HG02970 (cell line): ENCODE results near the gene FRA10AC1.

Source experiments
- ATAC-seq: cut with Tn5 transposase; IDR thresholded peaks from one replicate; pipeline ENCODE4 v1.9.1; 2021; ENCODE audit warnings: mild to moderate bottlenecking, moderate library complexity, moderate number of reproducible peaks; ENCODE audit not compliant: unreplicated experiment, low FRiP score

FRA10AC1 gene, protein sequence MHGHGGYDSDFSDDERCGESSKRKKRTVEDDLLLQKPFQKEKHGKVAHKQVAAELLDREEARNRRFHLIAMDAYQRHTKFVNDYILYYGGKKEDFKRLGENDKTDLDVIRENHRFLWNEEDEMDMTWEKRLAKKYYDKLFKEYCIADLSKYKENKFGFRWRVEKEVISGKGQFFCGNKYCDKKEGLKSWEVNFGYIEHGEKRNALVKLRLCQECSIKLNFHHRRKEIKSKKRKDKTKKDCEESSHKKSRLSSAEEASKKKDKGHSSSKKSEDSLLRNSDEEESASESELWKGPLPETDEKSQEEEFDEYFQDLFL

DNA sequence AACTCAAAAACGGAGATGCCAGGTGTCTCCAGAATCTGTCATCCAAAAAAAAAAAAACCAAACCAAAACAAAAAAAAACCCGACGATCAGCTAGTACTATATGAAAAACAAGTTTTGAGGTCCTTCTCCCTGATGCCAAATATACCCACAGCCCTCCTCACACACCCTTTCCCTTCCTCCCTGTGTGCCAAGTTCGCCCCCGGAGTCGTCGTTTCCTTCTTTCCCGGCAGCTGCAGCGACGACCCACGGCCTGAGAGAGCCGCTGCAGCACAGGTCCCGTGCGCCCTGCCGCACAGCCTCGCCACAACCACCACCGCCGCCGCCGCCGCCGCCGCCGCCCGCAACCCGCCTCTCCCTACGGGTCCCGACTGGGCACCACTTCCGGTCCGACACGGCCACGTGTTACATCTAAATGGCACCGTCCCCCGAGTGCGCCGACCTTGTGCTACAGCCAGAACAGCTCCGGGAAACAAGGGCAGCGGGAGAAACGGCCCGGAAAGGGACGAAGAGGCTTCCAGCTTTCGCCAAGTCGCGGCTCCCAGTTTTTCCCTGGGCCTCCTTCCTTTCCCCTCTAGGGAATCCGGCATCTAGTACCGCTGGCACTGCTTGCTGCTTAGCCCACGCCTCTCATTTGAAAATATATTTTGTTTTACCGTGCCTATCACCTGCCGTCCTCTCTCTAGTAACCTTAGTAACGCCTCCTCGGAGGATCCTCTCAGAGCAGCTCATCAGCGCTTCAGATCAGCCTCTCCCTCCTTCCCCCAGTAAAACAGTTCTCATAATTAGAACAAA, at the start of gene FRA10AC1:
Gene FRA10AC1 (minus strand): TSS at position 383 of the 792 bp plus-strand sequence. CDS start 2,486 bp downstream, outside the sequence.
- peak; percentile 92 for ATAC-seq

DNA sequence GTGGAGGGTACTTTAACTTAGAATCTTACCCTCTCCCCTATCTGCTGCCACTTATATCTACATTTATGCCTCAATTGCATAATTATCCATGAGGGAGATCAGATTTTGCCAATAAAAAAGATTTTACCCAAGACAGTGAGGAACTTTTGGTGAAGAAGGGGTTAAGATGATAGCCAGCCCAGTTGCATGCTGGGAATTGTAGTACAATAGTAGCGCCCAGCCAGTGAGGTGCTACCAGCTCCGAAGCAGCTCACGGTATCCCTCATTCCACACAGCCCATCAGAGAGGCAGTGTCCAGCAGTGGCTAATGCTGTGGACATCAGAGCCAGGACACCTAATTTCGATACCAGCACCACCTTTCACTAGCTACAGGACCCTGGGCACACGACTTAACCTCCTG, 49.4 kb upstream of the FRA10AC1 start:
- ATAC-seq: no peak

DNA sequence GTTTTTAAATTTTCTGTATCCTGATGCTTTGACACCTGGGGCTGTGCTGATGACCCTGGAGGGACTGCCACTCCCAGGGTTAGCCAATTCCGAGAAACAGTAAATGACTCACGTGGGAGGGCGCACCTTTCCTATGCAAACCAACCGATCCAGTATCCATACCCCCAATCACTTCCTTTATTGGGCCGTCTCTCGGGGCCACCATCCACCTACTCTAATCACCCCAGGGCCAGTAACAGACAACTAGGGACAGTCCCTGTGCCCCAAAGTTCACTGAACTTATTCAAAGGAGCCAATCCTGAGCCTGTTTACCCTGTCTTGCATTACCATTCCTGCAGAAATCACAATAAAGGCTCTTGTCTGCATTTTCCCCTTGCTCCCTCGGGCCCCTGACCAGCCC, 48.7 kb upstream of the FRA10AC1 start:
- ATAC-seq: no peak

DNA sequence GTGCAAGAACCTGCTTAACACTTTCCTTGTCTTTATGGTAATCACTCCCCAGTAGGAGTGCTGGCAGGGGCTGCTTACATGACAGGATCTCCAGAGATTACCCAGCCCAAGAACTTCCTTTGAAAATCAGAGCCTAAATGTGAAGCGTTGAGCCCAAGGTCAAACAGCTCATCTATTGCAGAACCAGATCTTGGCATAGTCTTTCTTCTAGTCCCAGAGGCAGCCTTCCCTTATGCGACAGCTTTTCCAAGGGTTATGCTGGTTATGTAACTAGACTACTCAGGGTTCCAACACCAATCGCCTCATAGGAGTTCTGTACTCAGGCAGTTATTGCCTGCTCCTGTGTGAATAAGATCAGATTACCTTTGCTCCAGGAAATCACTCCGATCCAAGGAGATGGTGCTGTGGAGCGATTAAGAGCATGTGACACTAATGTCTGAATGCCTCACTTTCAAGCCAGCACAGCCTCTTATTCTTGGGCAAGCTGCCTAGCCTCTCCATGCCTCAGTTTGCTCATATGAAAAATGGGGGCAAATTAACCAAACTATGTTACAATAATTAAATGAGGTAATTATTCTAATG, 46.9 kb upstream of the FRA10AC1 start:
- ATAC-seq: no peak

DNA sequence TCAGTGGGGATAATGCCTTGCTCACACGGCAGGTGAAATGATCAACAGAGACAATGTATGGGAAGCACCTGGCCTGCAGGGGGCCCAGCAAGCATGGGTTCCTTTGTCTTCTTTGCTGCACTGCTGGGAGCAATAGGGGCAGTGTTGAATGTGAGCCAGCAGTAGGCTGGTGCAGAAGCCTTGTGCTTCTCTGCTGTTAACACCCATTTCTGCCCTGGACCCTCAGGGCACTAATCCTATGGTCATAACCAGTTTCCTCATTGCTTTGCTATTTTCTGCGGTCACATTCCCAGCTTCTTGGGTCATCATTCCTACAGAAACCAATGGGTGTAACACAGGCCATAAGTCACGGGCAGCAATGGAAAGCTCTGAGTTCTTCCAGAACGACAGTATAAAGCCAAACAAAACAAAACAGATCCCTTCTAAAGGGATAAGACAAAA, 44.5 kb upstream of the FRA10AC1 start:
- ATAC-seq: no peak

DNA sequence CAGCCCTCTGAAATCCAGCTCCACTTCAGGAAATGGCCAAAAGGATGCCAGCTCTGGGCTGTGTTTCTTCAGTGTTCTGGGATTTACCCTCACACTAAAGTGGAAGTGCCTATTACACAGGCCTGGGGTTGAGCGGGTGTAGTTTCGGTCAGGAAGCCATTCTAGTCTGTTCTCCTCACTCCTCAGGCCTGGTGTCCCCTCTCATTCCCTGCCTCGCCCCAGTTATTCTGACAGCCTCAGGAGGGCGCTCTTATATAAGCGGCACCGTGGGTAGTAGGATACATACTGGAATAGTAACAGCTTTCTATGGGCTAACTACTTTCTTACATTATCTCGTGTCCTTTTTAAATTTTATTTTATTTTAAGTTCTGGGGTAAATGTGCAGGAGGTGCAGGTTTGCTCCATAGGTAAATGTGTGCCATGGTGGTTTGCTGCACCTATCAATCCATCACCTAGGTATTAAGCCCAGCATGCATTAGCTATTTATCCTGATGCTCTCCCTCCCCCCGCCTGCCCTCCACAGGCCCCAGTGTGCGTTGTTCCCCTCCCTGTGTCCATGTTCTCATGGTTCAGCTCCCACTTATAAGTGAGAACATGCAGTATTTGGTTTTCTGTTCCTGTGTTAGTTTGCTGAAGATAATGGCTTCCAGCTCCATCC, 43.1 kb upstream of the FRA10AC1 start:
- ATAC-seq: no peak

DNA sequence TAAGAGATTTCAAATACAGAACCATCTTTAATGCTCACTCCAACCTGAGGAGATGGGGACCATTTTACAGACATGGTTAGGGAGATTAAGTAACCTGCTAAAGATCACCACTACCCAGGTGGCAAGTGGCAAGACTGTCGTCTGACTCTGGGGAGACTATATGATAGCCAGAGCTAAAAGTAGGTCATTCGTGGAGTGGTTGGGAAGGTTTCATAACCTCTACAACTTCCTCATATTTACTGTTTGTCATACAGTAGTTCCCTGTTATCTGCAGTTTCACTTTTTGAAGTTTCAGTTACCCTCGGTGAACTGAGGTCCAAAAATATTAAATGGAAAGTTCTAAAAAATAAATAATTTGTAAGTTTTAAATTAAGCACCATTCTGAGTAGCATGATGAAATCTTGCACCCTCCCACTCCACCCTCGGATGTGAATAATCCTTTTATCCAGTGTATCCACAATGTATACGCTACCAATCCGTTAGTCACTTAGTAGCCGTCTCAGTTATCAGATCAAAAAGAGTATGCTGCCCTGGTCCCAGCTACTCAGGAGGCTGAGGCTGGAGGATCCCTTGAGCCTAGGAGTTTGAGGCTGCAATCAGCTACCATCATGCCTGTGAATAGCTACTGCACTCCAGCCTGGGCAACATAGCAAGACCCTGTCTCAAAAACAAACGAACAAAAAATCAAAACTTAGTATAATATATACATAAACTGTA, 40.4 kb upstream of the FRA10AC1 start:
- ATAC-seq: no peak

DNA sequence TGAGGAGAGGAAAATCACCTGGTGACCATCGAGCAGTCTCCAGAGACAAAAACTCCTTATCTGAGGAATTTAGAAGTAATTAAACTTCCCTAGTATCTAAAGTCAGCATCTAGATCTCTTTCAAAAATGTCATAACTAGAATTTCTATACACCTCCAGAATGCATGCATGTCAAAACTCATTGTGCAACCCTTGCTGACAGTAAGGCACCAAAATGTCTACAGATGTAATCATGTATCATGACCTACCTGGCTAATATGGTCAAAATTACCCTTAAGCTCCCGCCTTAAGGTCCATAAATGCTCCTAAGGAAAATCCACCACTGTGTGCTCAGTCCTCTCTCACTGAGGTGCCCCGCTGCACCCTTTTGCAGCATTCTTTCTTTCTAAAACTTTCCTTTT, 39.0 kb upstream of the FRA10AC1 start:
- ATAC-seq: no peak

DNA sequence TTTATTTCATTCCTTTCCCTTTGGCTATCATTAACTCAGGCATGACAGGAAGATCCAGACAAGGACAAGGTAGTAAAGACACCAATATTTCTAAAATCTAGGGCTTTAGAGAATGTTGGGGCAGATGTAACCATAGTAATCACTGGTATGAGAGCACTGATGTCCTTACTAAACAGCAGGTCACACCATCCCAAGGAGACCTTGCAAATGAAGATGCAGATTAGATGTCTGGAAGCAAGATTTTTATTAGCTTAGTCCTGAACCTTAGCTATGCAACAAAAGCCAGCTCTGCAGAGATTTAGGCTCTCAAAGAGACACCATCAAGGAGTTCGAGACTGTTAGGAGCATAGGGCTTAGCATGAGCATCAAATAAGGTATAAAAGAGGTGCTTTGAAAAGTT, 23.6 kb upstream of the FRA10AC1 start:
- no peak for ATAC-seq

DNA sequence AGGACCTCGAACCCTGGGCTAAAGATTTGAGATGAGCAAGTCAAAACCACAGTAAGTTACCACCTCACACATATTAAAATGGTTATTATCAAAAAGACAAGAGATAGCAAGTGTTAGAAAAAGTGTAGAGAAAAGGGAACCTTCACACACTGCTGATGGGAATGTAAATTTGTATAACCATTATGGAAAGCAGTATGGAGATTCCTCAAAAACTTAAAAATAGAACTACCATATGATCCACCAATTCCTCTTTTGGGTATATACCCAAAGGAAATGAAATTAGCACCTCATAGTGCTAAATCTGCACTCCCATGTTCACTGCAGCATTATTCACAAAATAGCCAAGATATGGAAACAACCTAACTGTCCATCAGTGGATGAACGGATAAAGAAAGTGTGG, 20.8 kb upstream of the FRA10AC1 start:
- no peak for ATAC-seq

DNA sequence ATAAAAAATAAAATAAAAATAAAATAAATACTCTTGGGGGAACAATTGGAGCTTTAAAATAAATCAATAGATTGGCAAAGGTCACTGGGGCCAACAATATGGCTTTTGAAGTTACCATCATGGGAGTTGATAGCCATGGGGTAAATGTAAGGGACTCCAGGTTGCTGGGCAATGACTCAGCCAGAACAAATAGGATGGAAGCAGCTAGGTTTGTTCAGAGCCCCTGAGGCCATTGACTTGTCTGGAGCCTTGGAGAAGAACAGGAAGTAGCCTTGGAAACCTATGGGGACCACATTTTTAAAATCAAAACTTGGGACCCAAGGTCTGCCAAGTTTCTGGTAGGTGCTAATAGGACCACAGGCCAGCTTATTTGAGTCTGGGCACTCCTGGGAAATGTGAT, 20.2 kb upstream of the FRA10AC1 start:
- ATAC-seq: no peak

DNA sequence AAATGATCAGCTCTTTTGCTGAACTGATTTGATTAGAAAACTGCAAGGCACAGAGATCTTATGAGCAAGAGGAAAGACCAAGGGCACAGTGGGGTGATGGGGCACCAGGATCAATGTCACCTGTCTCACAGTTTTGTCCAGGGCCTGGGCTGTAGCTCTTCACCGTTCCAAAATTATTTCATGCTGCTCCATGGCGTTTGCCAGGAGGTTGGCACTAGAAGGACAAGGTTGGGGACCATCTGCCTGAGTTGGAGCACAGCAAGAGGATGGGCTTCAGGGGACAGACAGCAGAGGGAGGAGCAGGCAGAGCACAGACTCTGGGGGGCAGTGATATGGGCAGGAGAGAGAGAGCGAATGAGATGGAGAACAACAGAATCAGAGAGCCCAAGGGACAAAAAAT, 17.5 kb upstream of the FRA10AC1 start:
- no peak for ATAC-seq

DNA sequence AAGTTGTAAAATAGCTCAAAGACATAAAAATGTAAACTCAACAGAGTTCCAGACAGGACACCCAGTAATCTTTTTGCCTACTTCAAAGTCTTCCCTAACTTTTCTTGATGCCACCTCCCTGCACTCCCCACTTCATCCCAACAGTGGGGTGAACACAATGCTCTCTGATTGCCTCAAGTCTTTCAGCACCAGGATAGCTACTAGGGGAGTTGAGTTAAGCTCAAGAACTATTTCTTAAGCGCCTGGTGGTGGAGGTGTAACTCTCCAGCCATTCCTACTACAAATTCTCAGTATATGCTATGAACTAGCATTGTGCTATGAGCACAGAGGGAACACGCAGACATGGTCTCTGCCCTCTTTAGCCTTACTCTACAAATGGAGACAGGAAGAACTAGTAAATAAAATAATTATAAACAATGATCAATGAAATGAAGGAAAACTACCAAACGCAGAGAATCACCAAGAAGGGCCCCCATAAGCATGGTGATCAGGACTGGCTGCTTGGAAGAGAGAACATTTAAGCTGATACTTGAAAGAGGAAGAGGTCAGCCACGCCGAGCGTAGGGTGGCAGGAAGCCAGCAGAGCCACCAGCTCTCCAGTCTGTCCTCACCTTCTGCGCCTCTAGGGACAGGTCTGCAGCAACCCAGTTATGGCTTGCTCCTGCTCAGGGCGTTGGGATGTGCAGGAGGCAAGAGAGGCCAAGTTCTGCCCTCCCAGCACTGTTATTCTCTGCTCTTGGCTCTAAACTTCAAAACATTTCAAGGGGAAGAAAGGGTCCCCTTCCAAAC, 16.7 kb upstream of the FRA10AC1 start:
- no peak for ATAC-seq

DNA sequence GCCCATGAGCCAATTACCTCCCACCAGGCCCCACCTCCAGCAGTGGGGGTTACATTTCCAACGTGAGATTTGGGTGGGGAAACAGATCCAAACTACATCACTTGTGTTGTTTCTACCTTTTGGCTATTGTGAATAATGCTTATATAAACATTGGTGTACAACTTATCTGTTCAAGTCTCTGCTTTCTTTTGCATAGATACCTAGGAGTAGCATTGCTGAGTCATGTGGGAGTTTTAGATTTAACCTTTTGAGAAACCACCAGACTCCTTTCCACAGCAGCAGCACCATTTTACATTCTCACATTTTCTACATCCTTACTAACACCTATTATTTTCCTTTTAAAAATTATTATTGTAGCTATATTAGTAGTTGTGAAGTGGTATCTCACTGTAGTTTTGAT, 14.4 kb upstream of the FRA10AC1 start:
- ATAC-seq: no peak

DNA sequence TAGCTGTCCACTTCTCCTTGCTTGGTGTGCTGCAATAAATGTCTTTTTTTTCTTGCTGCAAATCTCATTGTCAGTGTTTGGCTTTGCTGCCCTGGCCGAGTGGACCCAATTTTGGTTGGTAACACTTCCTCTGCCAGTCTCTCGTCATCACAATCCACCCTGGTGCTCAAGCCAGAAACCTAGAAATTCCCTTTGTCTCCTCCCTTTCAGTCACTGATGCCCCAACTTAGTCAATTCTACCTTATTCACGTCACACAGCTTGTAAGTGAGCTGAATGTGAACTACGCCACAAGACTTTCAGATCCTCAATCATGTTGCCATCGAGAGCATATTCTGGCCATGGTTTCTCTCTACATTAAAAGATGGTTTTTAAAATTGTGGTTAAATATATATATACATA, 13.0 kb upstream of the FRA10AC1 start:
- ATAC-seq: peak; percentile 72

DNA sequence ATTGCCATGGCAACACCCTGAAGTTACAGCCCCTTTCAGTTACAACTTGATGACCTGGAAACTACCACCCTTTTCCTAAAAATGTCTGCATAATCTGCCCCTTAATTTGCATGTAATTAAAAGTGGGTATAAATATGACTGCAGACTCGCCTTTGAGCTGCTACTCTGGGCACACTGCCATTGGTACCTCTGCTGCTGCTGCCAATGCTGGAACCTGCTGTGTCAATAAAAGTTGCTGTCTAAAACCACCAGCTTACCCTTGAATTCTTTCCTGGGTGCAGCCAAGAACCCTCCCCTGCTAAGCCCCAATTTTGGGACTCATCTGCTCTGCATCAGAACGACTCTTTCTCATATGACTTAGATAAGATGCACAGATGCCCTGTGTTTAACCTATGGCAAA, 10.2 kb upstream of the FRA10AC1 start:
- ATAC-seq: no peak

DNA sequence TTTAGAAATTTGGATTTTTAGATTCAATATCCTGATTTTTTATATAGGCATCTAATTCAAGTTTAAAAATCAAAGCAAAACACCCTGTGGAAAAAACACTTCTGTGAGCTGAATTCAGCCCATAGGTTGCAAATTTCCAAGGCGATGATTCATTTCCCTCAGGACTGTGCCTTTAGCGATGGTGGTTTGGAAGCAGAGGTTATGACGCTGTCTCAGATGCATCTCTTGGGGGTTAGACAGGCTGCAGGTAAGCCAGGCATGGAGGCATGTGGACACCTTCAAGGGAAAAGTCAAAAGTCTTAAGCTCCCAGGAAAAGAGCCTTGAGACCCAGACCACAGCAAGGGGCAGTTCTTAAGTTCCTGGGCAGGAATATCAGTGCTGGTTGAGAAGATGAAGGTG, 9.5 kb upstream of the FRA10AC1 start:
- ATAC-seq: no peak

DNA sequence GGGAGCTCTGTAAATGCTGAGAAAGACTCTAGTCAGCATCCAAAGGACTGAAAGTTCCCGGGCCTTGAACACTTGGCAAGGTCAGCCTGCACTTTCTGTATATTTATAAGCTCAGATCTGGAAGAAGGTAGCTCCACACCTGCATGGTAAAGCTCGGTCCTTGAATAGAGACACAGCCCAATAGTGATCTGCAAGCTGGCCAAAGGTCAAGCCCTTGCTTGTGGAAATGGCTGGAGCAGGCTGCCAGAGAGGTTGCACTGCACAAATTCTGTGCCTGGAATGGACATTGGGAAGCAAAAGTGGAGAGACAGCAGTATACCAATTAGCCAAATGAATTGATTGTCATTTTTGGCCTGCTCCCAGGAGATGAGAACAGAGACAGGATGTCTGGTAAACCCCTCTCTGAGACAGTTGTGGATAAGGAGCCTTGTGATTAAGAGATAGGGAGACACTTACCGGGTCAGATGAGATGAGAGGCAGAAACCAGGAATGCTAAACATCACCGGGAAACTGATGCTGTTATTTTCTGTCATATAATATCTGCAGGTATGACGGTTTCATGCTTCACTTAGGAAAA, 8.0 kb upstream of the FRA10AC1 start:
- ATAC-seq: no peak

DNA sequence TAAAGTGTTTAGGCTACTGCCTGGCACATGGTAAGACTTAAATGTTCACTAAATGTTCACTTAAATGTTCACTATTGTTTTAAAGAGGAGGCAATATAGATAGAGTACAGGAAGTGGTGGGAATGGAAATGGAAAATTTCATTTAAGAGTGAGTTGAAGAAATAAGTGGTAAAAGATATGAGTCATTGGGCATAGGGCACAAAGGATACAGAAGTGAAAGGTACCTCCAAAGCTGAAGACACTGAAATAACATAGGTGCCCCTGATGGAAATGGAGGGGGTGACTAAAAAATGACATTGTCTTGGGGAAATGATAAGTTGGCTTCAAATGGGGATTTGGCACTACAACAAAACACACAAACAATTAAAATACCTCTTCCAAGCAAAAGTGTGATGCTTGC, 5.2 kb upstream of the FRA10AC1 start:
- no peak for ATAC-seq
